ENCODE data around the gene ZCCHC7.
A peak's percentile ranks its signal among the peaks of the same experiment; 100 is the strongest.
"Not testable (repeated sequence)": the region's sequence is repeated elsewhere in the genome, so short reads cannot be mapped to it uniquely, and the experiment has no call there.

ZCCHC7 gene

DNA sequence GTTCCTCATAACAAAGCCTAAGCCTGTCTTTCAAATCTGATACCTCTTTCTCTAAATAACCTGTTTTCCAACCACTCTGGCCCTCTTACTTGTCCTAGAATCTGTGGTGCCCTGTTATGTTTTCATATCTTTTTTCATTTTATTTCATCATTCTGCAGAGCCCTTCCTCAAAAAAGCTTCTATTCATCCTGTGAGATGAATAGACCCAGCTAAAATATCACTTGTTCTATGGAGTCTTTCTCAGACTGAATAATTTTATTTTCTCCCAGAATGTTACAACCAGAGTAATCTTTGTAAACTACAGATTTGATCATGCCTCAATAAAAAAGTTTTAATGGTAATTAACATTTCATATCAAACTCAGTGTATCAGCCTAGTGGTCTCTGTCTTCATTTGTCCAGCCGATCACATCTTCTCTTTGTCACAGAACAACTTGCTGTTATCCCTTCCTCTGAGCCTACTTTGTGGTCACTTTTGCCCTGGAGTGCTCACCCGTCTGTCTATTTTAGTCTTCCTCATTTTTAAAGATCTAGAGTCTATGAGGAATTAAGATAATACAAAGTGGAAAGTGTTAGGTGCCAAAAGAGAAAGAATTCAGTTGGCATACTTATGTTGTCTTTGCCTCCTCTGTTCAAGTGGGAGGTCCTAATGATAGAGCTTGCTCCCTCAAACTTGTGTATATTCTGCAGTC is 77.8 kb downstream of the ZCCHC7 start:
- TF ChIP-seq, protein P1, sequence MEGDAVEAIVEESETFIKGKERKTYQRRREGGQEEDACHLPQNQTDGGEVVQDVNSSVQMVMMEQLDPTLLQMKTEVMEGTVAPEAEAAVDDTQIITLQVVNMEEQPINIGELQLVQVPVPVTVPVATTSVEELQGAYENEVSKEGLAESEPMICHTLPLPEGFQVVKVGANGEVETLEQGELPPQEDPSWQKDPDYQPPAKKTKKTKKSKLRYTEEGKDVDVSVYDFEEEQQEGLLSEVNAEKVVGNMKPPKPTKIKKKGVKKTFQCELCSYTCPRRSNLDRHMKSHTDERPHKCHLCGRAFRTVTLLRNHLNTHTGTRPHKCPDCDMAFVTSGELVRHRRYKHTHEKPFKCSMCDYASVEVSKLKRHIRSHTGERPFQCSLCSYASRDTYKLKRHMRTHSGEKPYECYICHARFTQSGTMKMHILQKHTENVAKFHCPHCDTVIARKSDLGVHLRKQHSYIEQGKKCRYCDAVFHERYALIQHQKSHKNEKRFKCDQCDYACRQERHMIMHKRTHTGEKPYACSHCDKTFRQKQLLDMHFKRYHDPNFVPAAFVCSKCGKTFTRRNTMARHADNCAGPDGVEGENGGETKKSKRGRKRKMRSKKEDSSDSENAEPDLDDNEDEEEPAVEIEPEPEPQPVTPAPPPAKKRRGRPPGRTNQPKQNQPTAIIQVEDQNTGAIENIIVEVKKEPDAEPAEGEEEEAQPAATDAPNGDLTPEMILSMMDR (IDR thresholded peaks at IDR 0.05; ENCODE audit: low read depth, low read length, missing control alignments) = no peak
- no peak overlapping the region for H3K4me3 ChIP-seq (replicated peaks; ENCODE audit: low read depth, low read length)
- no peak for DNase-seq (ENCODE audit: extremely low read depth, low read depth)

DNA sequence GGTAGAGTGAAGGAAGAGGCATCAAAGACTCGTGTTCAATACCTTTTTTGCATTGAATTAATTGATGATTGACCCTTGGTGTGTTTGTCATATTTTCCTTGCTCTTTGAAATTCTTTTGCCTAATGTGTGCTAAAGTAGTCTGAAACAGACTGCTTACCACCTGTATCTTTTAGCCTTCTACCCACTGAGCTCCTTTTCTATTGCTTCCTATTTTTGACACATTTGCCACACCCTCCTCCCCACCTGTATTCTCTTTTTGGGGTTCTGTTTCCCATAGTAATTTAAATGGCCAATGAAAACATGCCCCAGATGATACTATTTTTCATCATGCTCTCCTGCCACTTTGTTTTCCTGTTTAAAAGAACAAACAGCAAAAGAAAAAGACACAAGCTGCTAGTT is 78.5 kb downstream of the ZCCHC7 start:
- TF ChIP-seq, protein P1 (IDR thresholded peaks at IDR 0.05; ENCODE audit: low read depth, low read length, missing control alignments) = no peak
- no peak for DNase-seq (ENCODE audit: extremely low read depth, low read depth)
- H3K4me3 ChIP-seq (replicated peaks; ENCODE audit: low read depth, low read length) = no peak overlapping the region

DNA sequence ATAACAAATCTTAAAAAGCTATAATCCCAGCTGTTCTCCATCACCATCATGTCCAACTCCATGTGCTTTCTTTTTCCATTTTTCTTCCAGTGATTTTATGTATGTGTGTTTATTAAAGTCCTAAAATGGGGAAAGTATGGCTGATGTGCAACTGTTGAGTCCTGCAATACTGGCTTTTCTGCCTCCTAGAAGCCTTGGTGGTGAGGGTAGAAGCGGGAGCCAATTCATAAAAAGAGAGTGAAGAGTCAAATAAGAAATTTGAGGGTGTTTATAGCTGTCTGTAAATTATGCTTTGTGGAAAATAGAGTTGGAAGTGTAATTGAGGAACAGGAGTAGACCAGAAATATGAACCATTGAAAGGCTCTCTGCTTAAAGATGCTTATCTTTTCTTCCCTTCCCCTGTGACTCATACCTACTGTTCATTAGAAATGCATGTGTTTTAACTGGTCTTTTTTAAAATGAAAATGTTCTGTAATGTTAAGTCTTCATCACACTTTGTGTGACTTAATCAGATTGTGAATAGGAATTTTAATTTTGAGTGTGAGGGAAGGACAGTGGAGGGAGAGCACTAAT is 80.1 kb downstream of the ZCCHC7 start:
- DNase-seq (ENCODE audit: extremely low read depth, low read depth) = peak; percentile 36
- TF ChIP-seq, protein P1 (IDR thresholded peaks at IDR 0.05; ENCODE audit: low read depth, low read length, missing control alignments) = no peak
- H3K4me3 ChIP-seq (replicated peaks; ENCODE audit: low read depth, low read length) = no peak overlapping the region

DNA sequence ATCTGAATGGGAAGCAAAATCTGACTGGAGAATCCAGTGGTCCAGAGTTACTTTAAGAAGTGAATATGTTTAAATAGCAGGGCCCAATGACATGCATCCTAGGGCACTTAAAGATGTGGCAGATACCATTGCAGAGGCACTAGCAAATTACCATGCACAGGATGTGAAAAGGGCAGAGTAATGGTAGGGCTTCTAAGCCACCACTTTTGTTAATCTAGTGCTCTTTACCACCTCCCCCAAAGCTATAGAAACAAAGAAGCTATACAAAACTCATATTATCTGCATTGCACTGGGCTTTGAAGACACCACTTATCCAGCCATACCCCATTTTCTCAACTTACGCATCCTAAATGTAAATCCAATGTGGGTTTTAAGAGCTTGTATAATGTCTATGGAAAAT is 81.2 kb downstream of the ZCCHC7 start:
- H3K4me3 ChIP-seq (replicated peaks; ENCODE audit: low read depth, low read length) = no peak overlapping the region
- TF ChIP-seq, protein P1 (IDR thresholded peaks at IDR 0.05; ENCODE audit: low read depth, low read length, missing control alignments) = no peak
- DNase-seq (ENCODE audit: extremely low read depth, low read depth) = no peak

DNA sequence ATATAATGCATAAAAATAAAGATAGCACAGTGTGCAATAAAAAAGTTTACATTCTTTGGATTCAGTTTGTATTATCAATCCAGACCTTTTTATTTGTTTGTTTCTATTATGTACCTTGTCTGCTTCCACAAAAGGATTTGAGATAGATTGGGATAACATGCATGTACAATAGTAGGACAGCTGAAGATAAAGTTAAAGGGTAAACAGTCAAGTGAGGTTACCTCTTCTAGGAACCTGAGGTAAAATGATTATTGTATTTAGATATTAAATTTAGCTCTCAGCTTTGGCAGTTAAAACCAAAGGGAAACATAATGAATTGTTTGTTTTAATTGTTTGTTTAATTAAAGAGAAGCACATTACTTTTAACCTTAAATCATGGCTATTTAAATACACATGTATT is 81.7 kb downstream of the ZCCHC7 start:
- no peak for DNase-seq (ENCODE audit: extremely low read depth, low read depth)
- H3K4me3 ChIP-seq (replicated peaks; ENCODE audit: low read depth, low read length) = no peak overlapping the region
- TF ChIP-seq, protein P1 (IDR thresholded peaks at IDR 0.05; ENCODE audit: low read depth, low read length, missing control alignments) = no peak

GRCh38 chr9:37203456-37203855 is 83.1 kb downstream of the ZCCHC7 start:
- not testable (repeated sequence) for DNase-seq (ENCODE audit: extremely low read depth, low read depth); H3K4me3 ChIP-seq (replicated peaks; ENCODE audit: low read depth, low read length)

DNA sequence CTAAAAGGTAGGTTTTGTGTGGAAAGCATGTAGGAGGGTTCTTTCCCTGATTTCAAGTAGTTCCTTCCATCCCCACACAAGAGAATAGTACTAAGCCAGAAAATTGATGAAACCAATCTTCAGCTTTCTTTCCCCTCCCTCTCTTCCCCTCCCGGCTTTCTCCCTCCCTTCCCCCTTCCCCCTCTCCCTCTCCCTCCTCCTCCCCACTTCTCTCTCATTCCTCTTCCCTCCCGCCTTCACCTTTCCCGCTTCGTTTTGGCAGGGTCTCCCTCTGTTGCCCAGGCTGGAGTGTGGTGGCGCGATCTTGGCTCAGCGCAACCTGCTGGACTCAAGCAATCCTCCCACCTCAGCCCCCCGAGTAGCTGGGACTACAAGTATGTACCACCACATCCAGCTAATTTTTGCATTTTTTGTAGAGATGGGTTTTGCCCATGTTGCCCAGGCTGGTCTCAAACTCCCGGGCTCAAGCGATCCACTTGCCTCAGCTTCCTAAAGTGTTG is 85.8 kb downstream of the ZCCHC7 start:
- no peak for DNase-seq (ENCODE audit: extremely low read depth, low read depth)
- TF ChIP-seq, protein P1 (IDR thresholded peaks at IDR 0.05; ENCODE audit: low read depth, low read length, missing control alignments) = no peak
- H3K4me3 ChIP-seq (replicated peaks; ENCODE audit: low read depth, low read length) = no peak overlapping the region
